ENCODE data around the gene SLBP. TPM values are rescaled to one million over a fixed set of nuclear protein-coding genes. Genes with fewer than 3 reads are reported as not detected.

The SLBP gene
- total RNA-seq, 6 experiments from 2014 or later = 13.1 to 30.8 (median 14.7) TPM

- no peak for TF ChIP-seq POLR2A (IDR thresholded peaks at IDR 0.05)
- TF ChIP-seq, protein P1, sequence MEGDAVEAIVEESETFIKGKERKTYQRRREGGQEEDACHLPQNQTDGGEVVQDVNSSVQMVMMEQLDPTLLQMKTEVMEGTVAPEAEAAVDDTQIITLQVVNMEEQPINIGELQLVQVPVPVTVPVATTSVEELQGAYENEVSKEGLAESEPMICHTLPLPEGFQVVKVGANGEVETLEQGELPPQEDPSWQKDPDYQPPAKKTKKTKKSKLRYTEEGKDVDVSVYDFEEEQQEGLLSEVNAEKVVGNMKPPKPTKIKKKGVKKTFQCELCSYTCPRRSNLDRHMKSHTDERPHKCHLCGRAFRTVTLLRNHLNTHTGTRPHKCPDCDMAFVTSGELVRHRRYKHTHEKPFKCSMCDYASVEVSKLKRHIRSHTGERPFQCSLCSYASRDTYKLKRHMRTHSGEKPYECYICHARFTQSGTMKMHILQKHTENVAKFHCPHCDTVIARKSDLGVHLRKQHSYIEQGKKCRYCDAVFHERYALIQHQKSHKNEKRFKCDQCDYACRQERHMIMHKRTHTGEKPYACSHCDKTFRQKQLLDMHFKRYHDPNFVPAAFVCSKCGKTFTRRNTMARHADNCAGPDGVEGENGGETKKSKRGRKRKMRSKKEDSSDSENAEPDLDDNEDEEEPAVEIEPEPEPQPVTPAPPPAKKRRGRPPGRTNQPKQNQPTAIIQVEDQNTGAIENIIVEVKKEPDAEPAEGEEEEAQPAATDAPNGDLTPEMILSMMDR (IDR thresholded peaks at IDR 0.05) = no peak
- no peaks in the 10 kb centered on the region for H3K9me3 ChIP-seq
- ATAC-seq = no peak
- intact Hi-C loops (cut with DNase I) = loop anchor here in 1 of 2 donors (5.0 to 10.0 kb wide), 2 partner anchors 56 to 143 kb away; no protein-coding TSS in a partner anchor
- no CpG with 5 or more reads among the region's 31 CpGs for WGBS (ENCODE audit: insufficient coverage, low coverage, low lambda C conversion rate, missing lambda C conversion rate)
- no peak for DNase-seq
- H3K27me3 ChIP-seq = no peaks in the 10 kb centered on the region
- H3K27ac ChIP-seq = no peak overlapping the region
- no peaks in the 10 kb centered on the region for H3K36me3 ChIP-seq
- no peak overlapping the region for H3K4me3 ChIP-seq
- H3K4me1 ChIP-seq = no peaks in the 10 kb centered on the region
Measured at GRCh38 chr4:1751155-1751918, 39.2 kb upstream of the SLBP start.

- Histone ChIP-seq H3K9me3 (no peaks in the 10 kb centered on the region), H3K4me1 (peaks cover 0 to 3% (median 0%) of the 10 kb centered on the region in 4 donors), H3K36me3 (no peaks in the 10 kb centered on the region), H3K4me3 (no peak overlapping the region), H3K27ac (no peak overlapping the region), H3K27me3 (no peaks in the 10 kb centered on the region)
- intact Hi-C loops (cut with DNase I) = loop anchor here in 1 of 2 donors (5.0 to 10.0 kb wide), 2 partner anchors 57 to 144 kb away; no protein-coding TSS in a partner anchor
- DNase-seq (no peak), ATAC-seq (no peak)
- WGBS (ENCODE audit: insufficient coverage, low coverage, low lambda C conversion rate, missing lambda C conversion rate) = 62% methylated on average over 2 of the region's 18 CpGs
- TF ChIP-seq, protein P1 (IDR thresholded peaks at IDR 0.05) = no peak
- TF ChIP-seq POLR2A (IDR thresholded peaks at IDR 0.05) = no peak
Measured at GRCh38 chr4:1750381-1751154, 38.4 kb upstream of the SLBP start.

GRCh38 chr4:1749826-1750225, 37.7 kb upstream of the SLBP start:
- Histone ChIP-seq H3K36me3 (no peaks in the 10 kb centered on the region), H3K4me3 (no peak overlapping the region), H3K27ac (no peak overlapping the region), H3K9me3 (no peaks in the 10 kb centered on the region), H3K4me1 (peaks cover 0 to 11% (median under 1%) of the 10 kb centered on the region in 4 donors), H3K27me3 (no peaks in the 10 kb centered on the region)
- no peak for ATAC-seq
- no CpG with 5 or more reads among the region's 14 CpGs for WGBS (ENCODE audit: insufficient coverage, low coverage, low lambda C conversion rate, missing lambda C conversion rate)
- TF ChIP-seq, protein P1 (IDR thresholded peaks at IDR 0.05) = no peak
- TF ChIP-seq POLR2A (IDR thresholded peaks at IDR 0.05) = no peak
- DNase-seq = no peak
- intact Hi-C loops (cut with DNase I) = loop anchor here (5.0 to 10.0 kb wide), 4 partner anchors 57 to 155 kb away; no protein-coding TSS in a partner anchor

GRCh38 chr4:1749370-1749769, 37.3 kb upstream of the SLBP start:
- peaks cover 0 to 15% (median 3%) of the 10 kb centered on the region in 4 donors for H3K4me1 ChIP-seq
- TF ChIP-seq, protein P1 (IDR thresholded peaks at IDR 0.05) = no peak
- TF ChIP-seq POLR2A (IDR thresholded peaks at IDR 0.05) = no peak
- DNase-seq = no peak
- WGBS (ENCODE audit: insufficient coverage, low coverage, low lambda C conversion rate, missing lambda C conversion rate) = 57% methylated on average over 1 of the region's 3 CpGs
- intact Hi-C loops (cut with DNase I) = loop anchor here in 1 of 2 donors (5.0 to 10.0 kb wide), 2 partner anchors 63 to 155 kb away; no protein-coding TSS in a partner anchor
- ATAC-seq = no peak
- H3K27me3 ChIP-seq = no peaks in the 10 kb centered on the region
- no peaks in the 10 kb centered on the region for H3K9me3 ChIP-seq
- no peak overlapping the region for H3K27ac ChIP-seq
- no peak overlapping the region for H3K4me3 ChIP-seq
- H3K36me3 ChIP-seq = no peaks in the 10 kb centered on the region
